ENCODE results near the gene GUCY1A2.

GRCh38 chr11:106717222-106717621 lies 301.1 kb downstream of the GUCY1A2 start:
- TF ChIP-seq POLR2A (IDR thresholded peaks at IDR 0.05; ENCODE audit: low read depth, low read length) (no peak), TAF1 (IDR thresholded peaks at IDR 0.05; ENCODE audit: low read depth, low read length) (no peak), POLR2AphosphoS5 (IDR thresholded peaks at IDR 0.05; ENCODE audit: low read depth, low read length) (no peak), PAX5 (IDR thresholded peaks at IDR 0.05; ENCODE audit: insufficient read depth, low read length, severe bottlenecking) (no peak)
